HG02852 (cell line): ENCODE results near the gene GPR135.
"Not testable (repeated sequence)": the region's sequence is repeated elsewhere in the genome, so short reads cannot be mapped to it uniquely, and the experiment has no call there.

Experiments used
- ATAC-seq: cut with Tn5 transposase; IDR thresholded peaks from one replicate; pipeline ENCODE4 v1.9.1; 2021; ENCODE audit warnings: mild to moderate bottlenecking, moderate library complexity; ENCODE audit not compliant: unreplicated experiment

Gene GPR135

DNA sequence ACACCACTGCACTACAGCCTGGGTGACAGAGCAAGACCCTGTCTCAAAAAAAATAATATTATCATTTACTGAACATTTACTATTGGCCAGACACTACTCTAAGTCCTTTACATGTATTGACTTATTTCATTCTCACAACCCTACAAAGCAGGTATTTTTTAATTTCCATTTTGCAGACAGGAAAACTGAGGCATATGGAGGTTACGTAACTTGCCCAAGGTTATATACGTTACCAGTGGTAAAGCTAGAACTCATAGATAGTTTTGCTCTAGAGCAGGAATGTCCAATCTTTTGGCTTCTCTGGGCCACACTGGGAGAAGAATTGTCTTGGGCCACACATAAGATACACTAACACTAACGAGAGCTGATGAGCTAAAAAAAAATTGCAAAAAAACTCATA, 13.4 kb upstream of the GPR135 start:
- ATAC-seq = no peak

DNA sequence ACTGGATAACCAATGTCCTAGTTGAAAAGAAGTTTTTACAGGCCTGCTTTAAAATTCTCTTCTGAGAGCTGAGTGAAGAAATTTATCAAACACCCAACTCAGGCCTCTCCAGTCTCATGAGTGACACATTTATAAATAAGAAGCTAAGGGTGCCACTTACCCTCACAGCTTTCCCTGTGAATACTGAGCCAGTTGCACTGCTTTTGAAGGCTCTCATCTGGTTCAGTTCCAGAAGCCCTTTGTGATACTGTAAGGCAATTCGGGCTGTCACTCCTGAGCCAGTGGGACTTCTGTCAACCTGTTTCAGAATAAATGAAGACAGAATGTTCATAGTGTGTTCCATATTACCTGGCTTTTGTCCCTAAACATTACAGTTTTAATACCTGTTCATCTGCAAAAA, 10.5 kb upstream of the GPR135 start:
- ATAC-seq = no peak

DNA sequence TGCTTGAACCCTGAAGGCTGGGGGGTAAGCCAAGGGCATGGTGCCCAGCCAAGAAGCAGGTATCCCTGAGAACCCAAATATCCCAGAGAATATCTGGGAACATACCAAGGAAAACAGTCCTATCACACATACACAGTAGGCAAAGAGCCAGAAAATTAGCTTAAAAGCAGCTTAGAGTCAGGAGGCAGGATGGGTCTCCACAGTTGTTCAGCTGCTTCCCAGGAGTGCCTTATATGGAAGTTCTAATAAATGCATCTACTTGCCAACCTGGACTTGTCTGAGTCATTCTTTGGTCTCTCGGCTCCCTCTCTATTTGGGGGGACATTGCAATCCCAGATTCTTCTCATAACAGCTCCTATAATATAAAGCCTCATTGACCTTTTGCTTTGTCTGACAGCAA, 9.0 kb upstream of the GPR135 start:
- ATAC-seq = no peak

- ATAC-seq = peak; percentile 72
Observed at GRCh38 chr14:59464486-59465315, 479 bp downstream of the GPR135 start.

- peak; percentile 32 for ATAC-seq
Observed at GRCh38 chr14:59463787-59464485, 1.2 kb downstream of the GPR135 start.

GRCh38 chr14:59461891-59462290, 3.3 kb downstream of the GPR135 start:
- ATAC-seq = no peak

DNA sequence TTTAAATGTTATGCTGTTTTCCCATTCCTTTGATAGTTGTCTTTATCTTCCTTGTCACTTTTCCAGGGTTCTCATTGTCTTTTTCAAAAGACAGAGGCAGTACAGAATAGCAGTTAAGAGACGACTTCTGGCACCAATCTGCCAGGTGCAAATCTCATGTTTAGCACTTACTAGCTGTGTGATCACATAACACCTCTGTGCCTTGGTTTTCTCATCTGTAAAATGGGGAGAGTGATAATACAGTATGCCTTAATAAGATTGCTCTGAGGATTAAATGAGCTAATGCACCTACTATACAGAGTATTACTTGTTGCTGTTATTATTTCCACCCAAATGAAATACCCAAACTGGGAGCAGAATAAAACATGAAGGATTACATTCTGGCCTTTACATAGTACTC, 4.8 kb downstream of the GPR135 start:
- no peak for ATAC-seq

GRCh38 chr14:59458486-59458885, 6.7 kb downstream of the GPR135 start:
- no peak for ATAC-seq

DNA sequence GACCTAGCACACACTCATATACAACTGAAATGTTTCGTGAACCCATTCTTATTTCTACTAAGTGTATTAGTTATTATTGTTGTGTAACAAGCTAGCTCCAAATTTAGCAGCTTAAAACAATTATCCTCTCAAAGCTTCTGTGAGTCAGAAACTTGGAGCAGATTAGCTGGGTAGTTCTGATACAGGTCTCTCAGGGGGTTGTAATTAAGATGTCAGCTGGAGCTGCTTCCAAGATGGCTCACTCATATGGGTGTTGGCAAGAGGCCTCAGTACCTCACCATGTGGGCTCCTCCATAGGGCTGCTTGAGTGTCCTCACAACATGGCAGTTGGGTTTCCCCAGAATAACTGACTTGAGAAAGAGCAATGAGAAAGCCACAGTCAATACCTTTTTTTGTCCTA, 9.8 kb downstream of the GPR135 start:
- no peak for ATAC-seq

- ATAC-seq = no peak
Observed at GRCh38 chr14:59454139-59454538, 11.0 kb downstream of the GPR135 start.

DNA sequence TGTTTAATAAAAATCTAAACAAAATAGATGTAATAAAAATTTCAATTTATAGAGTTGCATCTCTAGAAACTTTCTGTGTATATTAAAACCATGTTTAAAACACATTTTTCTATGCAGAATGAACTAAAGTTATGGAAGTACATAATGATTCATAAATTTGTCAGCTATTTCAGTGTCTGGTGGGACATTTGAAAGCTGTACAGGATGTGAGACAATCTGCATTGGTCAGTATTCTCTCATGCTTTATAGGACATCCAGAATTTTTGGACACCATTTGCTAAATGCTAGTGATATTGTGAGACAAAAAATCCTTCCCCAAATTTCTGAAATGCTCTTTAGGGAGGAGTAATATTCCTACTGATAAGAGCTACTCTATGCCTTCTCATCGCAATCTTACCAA, 13.3 kb downstream of the GPR135 start:
- ATAC-seq = no peak

- no peak for ATAC-seq
Observed at GRCh38 chr14:59450716-59451115, 14.5 kb downstream of the GPR135 start.

- not testable (repeated sequence) for ATAC-seq
Observed at GRCh38 chr14:59448673-59449072, 16.5 kb downstream of the GPR135 start.

- ATAC-seq = no peak
Observed at GRCh38 chr14:59439256-59439965, 25.8 kb downstream of the GPR135 start.

- ATAC-seq = no peak
Observed at GRCh38 chr14:59438195-59438647, 27.0 kb downstream of the GPR135 start.

GRCh38 chr14:59435987-59436386, 29.2 kb downstream of the GPR135 start:
- ATAC-seq = no peak

DNA sequence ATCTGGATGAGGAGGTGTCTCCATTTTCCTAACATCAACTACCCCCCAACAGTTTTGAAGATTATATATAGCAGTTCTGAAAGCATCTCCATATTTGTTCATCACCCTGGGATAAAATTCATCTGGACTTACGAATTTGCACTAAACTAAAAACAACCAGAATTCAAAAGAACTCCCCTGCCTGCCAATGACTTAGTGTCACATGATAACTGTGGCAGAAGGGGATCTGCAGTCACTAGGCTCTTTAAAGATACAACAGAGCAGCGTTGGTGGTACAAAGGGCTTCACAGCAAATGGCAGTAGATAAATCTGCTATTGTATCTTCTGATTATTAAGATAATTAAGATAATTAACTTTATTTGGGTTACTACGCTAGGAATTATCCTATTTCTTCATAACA, 30.1 kb downstream of the GPR135 start:
- ATAC-seq = no peak

GRCh38 chr14:59429790-59430189, 35.4 kb downstream of the GPR135 start:
- no peak for ATAC-seq

GRCh38 chr14:59428581-59429012, 36.6 kb downstream of the GPR135 start:
- ATAC-seq = no peak

DNA sequence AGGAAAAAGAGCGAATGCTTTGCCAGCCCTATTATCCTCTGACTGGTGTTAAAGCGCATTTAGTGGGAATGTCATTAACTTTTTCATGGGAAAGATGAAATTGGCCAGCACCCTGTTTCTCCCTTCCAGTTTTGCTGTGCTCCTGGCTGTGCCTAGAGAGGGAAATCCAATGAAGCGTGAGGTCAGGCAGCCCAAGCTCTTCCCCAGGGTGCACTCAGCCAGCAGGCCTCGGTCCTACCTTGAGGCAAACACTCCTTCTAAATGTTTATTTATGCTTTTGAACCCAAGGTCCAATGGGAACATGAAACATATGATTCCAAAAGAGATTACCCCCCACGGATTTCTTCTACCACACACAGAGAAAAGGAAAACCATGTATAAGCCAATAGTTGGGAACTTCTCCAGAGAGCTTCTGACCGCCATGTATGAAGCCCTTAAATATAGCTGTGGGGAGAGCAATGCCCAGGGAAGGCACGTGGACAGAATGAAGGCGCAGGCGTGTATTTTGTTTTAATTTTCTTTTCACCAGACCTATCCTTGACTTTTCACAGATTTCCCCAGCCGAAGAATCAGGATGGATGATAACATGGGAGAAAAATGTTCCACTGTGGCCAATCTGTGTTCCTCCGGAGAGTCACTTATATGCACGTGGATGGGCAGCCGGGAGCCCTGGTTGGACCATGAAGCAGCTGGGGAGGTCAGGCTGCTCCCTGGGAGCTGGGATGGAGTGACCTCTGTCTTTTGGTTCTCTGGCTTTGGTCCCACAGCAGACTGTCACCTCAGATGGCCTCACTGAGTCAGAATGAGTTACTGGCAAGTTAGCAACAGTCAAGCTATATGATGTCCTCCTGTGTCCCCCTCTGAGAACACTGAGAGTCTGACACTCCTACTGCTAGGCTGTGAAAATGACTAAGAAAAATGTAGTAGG, 37.3 kb downstream of the GPR135 start:
- no peak for ATAC-seq
